ENCODE data around the gene ADAMTSL4.

Gene ADAMTSL4

DNA sequence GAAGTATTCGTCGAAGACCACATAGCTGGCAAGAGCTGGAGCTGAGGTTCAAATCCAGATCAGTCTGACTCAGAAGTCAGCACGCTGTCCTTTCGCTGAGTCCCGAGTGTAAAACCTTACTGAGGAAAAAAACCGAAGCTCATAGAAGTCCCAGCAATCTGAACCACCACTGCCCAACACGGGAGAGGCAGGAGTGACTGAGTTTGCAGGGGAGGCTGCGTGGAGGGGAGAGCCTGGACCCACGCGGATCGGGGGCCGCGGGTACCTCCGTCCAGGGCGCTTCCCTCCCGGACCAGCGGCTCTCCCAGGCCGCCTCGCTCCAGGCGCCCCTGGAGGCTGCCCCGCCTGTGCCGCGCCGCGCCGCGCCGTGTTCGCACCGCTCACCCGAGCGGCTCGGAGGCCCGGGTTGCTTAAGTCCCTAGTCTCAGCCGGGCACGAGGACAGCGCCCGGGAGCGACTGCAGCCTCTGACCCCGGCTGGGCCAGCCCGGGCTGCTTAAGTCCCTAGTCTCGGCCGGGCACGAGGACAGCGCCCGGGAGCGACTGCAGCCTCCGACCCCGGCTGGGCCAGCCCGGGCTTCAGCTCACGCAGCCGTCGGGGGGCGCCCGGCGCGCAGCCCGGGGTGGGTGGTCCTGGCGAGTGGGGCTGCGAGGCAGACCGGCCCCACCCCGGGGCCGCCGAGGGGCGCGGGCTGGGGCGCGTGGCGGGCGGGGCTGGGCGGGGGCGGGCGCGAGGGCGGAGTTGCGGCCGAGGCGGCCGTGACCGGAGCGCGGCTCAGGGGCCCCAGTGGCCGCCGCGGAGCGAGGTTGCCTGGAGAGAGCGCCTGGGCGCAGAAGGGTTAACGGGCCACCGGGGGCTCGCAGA lies at the start of gene ADAMTSL4:
TSS of gene ADAMTSL4 (plus strand) at position 777 of the 864 bp plus-strand sequence. CDS start 2,881 bp downstream, outside the sequence.
- peak; percentile 79 for DNase-seq
- in situ Hi-C loops (cut with MboI; ENCODE audit: low pct_unique_long_range_greater_than_20kb, low sequenced_read_pairs), result no loop called here

DNA sequence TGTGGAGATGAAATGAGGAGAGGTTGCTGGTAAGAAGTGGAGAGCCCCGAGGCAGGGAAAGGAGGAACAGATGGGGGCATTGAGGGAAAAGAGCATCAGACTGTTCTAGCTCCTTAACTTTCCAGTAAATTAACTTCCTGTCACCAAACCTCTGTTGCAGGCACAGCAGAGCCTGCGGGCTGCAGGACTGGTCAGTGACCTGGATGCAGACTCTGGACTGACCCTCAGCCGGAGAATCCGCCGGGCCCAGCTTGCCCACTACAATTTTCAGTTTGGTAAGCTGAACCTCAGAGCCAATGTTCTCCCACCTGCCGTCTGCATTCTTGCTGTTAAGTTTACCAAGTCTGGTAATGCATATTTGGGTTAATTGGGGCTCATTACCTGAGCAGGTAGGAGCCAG lies 43.8 kb upstream of the ADAMTSL4 start:
- no peak for DNase-seq
- in situ Hi-C loops (cut with MboI; ENCODE audit: low pct_unique_long_range_greater_than_20kb, low sequenced_read_pairs), result no loop called here

DNA sequence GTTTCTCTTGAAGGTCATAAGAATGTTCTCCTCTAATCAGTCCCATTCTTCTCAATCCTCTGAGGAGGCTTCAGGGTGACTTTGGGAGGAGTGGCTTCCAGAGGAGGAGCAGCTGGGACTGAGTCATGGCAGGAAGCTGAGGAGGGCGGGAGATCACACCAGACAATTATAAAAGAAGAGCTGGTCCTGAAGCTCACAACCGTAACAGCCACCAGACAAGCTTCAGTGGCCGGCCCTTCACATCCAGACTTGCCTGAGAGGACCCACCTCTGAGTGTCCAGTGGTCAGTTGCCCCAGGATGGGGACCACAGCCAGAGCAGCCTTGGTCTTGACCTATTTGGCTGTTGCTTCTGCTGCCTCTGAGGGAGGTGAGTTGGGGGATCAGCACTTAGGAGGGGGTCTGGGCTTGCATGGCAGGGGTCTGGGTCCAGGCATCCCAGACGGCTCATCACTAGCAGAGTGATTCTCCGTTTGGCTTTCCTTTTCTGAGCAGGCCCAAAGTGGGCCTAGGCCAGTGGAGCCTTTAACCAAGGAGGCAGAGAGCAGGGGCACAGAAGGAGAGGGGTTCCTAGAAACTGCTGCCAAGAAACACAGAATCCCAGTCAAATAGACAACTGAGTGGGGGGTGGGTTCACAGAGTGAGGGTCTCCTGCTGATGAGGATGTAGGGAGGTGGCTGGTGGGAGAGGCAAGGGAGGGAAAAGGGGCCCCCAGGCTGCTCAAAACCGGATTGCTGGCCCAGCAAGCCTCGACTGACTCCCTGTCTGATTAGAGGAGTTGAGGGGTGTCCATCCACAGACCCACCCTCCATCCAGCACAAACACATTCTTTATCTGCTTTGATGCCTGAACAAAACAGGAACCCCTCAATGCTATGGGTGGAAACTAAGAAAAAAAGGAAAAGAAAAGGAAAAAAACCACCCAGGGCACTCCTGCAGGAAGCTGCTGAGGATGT lies 41.0 kb upstream of the ADAMTSL4 start, which contains the start of gene ECM1:
TSS of gene ECM1 (plus strand) at position 198 of the 953 bp plus-strand sequence. CDS start at position 299, 101 bp downstream.
- peak; percentile 52 for DNase-seq
- in situ Hi-C loops (cut with MboI; ENCODE audit: low pct_unique_long_range_greater_than_20kb, low sequenced_read_pairs), result no loop called here

DNA sequence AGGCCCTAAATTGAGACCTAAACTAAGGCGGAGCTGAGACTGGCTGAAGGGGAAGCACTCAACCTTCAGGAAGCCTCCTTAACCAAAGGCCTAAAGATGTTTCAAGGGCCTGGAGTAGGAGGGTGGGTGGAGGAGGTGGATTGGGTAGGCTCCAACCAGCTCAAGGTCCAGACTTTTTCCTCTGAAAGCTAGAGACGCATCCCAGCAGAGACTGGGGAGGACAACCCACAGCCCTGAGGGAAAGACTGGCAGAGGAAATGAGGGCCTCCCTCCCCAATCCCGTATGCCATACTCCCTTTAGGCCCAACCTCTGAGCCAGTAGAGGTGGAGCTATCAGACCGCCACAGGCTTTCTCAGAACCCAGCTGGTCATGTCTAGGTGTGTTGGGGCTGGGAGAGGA lies 40.2 kb upstream of the ADAMTSL4 start:
- in situ Hi-C loops (cut with MboI; ENCODE audit: low pct_unique_long_range_greater_than_20kb, low sequenced_read_pairs), result no loop called here
- DNase-seq, result peak; percentile 27

DNA sequence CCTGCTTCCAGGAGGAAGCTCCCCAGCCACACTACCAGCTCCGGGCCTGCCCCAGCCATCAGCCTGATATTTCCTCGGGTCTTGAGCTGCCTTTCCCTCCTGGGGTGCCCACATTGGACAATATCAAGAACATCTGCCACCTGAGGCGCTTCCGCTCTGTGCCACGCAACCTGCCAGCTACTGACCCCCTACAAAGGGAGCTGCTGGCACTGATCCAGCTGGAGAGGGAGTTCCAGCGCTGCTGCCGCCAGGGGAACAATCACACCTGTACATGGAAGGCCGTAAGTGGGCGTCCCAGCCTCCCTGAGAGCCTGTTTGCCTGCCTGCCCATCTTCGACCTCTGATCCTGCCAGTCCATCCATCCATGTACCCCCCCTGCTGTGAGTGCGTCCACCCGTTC lies 37.7 kb upstream of the ADAMTSL4 start:
- no peak for DNase-seq
- in situ Hi-C loops (cut with MboI; ENCODE audit: low pct_unique_long_range_greater_than_20kb, low sequenced_read_pairs), result no loop called here

DNA sequence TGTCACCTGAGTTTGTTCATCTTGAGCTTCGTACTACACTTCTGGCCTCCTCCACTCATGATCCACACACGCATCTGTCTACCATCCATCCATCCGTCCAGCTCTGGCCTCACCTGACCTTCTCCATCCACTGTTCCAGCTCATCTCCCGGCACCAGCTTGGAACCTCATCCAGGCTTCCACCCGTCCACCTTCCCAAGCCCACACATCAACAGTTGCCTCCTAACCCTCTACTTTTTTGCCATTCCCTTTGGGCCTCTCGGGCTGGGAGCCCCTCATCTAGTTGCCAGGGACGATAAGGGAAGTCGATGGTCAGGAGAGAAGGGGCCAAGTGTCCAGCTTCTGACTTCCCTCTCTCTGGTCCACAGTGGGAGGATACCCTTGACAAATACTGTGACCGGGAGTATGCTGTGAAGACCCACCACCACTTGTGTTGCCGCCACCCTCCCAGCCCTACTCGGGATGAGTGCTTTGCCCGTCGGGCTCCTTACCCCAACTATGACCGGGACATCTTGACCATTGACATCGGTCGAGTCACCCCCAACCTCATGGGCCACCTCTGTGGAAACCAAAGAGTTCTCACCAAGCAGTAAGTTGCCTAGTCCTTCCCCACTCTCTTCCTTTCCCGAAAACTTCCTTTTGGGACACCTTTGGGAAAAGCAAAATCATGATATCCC lies 37.1 kb upstream of the ADAMTSL4 start:
- DNase-seq, result no peak
- in situ Hi-C loops (cut with MboI; ENCODE audit: low pct_unique_long_range_greater_than_20kb, low sequenced_read_pairs), result no loop called here

DNA sequence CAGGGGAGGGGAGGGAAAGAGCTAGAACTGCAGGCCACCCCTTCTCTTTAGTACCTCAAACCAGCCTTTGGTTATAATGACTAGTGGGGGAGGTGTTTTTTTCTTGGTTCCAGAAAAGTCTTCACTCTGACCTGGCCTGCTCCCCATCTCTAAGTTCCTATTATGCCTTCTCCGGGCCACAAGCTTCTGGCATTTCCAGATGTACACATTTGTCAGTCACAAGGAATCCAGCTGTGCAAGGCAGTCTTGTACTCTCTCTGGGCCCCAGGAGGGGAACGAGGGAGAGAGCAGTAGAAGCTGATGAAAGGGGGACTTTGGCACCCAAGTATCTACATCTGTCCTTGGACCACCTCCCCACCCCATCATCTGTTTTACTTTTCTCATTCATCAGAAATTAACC lies 36.4 kb upstream of the ADAMTSL4 start:
- in situ Hi-C loops (cut with MboI; ENCODE audit: low pct_unique_long_range_greater_than_20kb, low sequenced_read_pairs), result no loop called here
- no peak for DNase-seq

DNA sequence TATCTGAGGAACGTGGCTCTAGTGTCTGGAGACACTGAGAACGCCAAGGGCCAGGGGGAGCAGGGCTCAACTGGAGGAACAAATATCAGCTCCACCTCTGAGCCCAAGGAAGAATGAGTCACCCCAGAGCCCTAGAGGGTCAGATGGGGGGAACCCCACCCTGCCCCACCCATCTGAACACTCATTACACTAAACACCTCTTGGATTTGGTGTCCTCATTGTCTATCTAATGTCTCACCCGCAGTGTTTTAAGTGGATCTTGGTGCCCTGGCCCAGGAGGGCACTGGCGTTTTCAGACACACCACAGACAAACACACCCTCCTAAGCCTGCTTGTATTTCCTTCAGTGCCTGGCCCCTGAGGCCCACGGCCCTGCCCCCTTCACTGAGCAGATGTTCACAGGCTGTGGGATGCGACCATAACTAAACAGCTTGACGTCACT lies 35.8 kb upstream of the ADAMTSL4 start:
- in situ Hi-C loops (cut with MboI; ENCODE audit: low pct_unique_long_range_greater_than_20kb, low sequenced_read_pairs), result no loop called here
- no peak for DNase-seq

DNA sequence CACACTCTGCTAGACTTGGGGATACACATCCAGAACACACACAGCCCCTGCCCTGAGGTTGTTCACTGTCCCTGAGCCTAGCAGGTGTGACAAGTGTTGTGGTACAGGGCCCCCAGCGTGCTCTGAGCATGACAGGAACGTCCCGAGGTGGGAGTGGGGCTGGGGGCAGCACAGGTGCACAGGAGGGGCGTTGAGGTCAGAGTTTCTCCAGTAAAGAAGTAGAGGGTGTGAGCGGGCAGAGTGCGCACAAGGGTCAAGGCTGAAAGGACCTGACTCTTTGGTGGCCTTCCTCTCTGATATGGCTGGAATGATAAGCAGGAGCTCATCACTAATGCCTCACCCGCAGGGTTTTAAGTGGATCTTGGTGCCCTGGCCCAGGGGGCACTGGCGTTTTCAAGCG lies 34.9 kb upstream of the ADAMTSL4 start:
- in situ Hi-C loops (cut with MboI; ENCODE audit: low pct_unique_long_range_greater_than_20kb, low sequenced_read_pairs), result no loop called here
- DNase-seq, result no peak

DNA sequence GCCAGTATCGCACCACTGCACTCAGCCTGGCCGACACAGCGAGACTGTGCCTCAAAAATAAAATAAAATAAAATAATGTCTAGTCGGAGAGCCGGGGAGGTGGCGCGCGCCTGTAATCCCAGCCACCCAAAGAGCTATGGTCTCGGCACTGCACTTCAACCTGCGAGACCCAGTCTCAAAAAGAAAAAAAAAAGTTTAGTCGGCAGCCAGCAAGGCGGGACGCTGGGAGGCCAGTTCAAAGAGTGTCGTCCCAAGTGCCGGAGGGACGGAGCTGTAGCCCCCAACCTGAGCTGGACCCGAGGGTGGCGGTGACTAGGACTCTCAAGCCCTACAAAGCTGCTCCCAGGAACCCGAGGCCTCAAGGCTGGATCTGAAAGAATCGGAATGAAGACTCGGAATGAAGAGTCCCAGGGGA lies 34.3 kb upstream of the ADAMTSL4 start:
- no peak for DNase-seq
- in situ Hi-C loops (cut with MboI; ENCODE audit: low pct_unique_long_range_greater_than_20kb, low sequenced_read_pairs), result no loop called here

DNA sequence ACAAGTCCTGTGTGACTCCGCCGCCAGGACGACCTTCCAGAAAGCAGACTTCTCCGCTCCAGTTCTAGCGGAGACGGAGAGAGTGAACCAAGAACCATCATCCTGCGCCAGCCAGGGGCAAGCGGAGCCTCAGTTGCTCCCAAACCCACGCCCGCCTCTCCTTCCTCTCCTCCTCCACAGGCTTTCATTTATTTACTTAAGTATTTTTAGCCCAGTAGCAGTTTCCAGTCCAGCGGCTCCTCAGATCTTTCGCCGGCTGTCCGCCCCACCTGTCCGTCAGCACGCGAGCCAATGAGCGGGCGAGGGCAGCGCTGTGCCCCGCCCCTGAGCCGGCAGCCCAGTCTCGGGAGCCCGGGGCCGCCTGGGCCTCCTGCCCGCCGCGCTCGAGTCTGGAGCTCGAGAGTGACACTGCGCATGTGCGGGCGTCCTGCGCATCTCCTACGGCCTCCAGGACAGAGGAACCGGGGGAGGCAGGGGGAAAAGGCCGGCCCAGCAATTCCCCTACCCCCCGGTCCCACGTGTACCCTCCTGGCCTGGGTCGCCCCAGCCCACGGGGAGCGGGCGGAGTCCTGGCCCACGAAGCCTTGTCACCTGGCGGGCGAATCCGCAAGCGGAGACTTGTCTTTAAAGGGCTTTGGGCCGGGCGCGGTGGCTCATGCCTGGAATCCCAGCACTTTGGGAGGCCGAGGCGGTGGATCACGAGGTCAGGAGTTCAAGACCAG lies 33.7 kb upstream of the ADAMTSL4 start, which contains the start of gene FALEC:
TSS of gene FALEC (plus strand) at position 425 of the 722 bp plus-strand sequence.
- in situ Hi-C loops (cut with MboI; ENCODE audit: low pct_unique_long_range_greater_than_20kb, low sequenced_read_pairs), result no loop called here

DNA sequence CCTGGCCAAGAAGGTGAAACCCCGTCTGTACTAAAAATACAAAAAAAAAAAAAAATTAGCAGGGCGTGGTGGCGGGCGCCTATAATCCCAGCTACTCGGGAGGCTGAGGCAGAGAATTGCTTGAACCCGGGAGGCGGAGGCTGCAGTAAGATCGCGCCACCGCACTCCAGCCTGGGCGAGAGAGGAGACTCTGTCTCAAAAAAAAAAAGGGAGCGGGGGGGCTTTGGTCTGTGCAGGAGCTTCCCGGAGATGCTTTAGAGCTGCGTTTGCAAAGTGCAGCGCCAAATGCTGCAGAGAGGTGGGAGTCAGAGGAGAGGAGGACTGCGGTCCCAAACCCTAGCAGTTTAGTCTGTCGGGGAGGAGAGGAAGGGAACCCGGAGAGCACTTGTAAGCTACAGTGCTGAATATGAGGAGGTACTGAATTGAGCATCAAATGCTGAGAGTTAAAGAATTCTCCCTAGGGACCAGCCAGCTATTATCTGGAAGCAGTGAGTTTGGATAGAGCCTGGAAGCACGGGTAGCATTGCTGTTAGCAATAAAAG lies 33.1 kb upstream of the ADAMTSL4 start:
- peak; percentile 39 for DNase-seq
- in situ Hi-C loops (cut with MboI; ENCODE audit: low pct_unique_long_range_greater_than_20kb, low sequenced_read_pairs), result no loop called here

More for the DNA sequence above, 33.7 kb upstream of the ADAMTSL4 start, which contains the start of gene FALEC:
- peak; percentile 97 for DNase-seq

DNA sequence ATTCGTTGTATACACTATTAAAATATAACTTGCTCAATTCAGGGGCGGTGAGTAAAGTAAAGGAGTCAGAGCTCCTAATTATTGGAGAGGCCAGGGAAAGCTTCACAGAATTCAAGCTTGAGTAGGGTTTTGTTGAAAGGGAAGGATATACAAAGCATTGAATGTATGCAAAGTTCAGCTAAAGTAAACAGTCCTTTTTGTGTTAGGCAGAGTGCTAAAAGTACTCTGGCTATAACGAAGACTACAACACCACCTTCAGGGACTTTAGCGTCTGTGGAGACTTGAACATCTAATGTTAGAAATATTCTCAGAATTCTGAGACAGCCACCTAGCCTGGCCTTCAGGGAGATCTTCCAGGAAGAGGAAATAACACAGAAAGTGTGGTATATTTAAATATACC lies 32.6 kb upstream of the ADAMTSL4 start:
- in situ Hi-C loops (cut with MboI; ENCODE audit: low pct_unique_long_range_greater_than_20kb, low sequenced_read_pairs), result no loop called here
- peak; percentile 38 for DNase-seq

DNA sequence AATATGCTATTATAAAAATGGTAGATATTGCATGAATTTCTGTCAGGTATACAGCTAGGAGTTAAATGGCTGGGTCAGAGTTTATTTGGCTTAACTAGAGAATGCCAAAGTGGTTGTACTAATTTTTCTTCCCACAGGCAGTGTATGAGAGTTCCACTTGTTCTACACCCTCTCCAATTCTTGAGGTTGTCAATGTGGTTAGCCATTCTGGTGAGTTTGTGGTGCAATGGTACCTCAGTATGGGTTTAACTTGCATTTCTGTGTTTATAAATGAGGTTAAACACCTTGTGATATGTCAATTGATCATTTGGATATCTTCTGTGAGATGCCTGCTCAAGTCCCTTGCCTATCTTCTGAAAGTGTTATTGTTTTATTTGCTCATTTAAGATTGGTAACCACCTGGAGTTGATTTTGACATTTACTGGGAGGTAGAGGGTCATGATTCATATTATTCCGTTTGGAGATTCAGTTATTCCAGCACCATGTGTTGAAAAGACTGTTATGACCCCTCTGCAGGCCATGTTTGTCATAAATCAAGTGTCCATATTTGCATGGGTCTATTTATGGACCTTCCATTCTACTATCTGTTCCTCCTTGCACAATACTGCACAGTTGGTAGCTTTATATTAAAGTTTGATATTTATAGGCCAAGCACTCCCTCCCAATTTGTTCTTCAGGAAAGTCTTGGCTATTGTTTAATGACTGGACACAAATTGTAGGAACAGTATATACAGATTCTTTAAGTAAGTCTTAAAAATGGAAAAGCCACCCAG lies 27.8 kb upstream of the ADAMTSL4 start:
- no peak for DNase-seq
- in situ Hi-C loops (cut with MboI; ENCODE audit: low pct_unique_long_range_greater_than_20kb, low sequenced_read_pairs), result no loop called here

DNA sequence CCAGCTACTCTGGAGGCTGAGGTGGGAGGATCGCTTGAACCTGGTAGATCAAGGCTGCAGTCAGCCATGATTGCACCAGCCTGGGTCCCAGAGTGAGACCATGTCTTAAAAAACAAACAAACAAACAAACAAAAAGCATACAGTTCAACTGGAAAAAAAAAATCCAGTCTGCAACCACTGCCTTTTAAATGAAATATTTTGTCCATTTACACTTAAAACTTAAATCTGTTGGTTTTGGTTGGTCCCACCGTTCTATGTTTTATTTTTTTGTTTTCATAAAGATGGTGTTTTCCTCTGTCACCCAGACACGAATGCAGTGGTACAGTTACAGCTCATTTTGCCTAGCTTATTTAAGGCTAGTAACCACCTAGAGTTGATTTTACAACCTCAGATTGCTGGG lies 23.9 kb upstream of the ADAMTSL4 start:
- in situ Hi-C loops (cut with MboI; ENCODE audit: low pct_unique_long_range_greater_than_20kb, low sequenced_read_pairs), result no loop called here

DNA sequence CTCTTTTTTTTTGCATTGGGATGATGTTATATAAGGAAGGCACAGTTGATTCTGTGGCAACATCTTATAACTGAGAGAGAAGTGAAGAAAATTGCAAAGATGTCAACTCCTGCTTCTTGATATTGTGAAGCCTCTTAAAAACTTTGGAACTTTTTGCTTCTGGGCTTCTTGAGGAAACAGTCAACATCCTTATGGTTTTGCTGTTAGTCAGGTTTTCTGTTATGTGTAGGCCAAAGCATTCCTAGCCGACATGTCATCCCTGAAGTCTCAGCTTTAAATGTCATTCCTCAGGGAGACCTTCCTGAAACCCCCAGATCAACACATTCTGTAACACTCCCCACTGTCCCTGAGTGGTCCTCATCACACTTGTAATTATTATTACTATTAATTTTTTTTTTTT lies 21.0 kb upstream of the ADAMTSL4 start:
- in situ Hi-C loops (cut with MboI; ENCODE audit: low pct_unique_long_range_greater_than_20kb, low sequenced_read_pairs), result no loop called here

More for the DNA sequence above, 23.9 kb upstream of the ADAMTSL4 start:
- no peak for DNase-seq

DNA sequence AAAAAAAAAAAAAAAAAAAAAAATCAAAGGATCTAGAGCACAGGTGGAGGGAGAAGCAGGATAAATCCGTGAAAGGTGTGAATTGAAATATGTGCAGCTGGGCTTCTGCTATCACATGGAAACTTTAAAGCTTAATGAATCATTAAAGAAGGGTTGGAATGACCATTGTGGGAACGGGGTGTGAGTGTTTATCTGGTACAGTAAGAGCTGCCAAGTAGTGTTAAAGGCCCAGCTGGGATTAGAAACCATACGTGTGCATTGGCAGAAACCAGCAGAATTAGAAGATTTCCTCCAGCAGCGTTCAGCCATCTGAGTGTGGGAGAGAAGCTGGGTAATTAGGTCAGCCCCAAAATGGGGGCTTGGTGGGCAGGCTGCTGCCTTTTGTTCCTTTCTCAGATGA lies 20.2 kb upstream of the ADAMTSL4 start:
- DNase-seq, result no peak
- in situ Hi-C loops (cut with MboI; ENCODE audit: low pct_unique_long_range_greater_than_20kb, low sequenced_read_pairs), result no loop called here

More for the DNA sequence above, 21.0 kb upstream of the ADAMTSL4 start:
- DNase-seq, result no peak
